Vagina (tissue), 2 donors: ENCODE measurements around the gene C3orf49.

Experiments
- CTCF ChIP-seq, 3 experiments: fragments of 450-650 bp in 2 of 3; fragments of 200-600 bp in 1 of 3; sonication (generic) in 1 of 3; IDR thresholded peaks; one replicate each; pipeline ENCODE4 v1.5.1; 2017 to 2019; ENCODE audit warnings: antibody characterized with exemption in 3 of 3, mild to moderate bottlenecking in 2 of 3, moderate library complexity in 2 of 3
- POLR2A ChIP-seq, 2 donors: fragments of 450-650 bp; IDR thresholded peaks; one replicate each; pipeline ENCODE4 v1.6.1; 2017; ENCODE audit warnings: antibody characterized with exemption in 2 of 2, mild to moderate bottlenecking in 2 of 2, moderate library complexity in 2 of 2
- POLR2AphosphoS5 ChIP-seq, 2 donors: sonication (generic); formaldehyde crosslinking; IDR thresholded peaks; one replicate each; pipeline ENCODE4 v1.9.0; 2017; ENCODE audit warnings: antibody characterized with exemption in 2 of 2, mild to moderate bottlenecking in 2 of 2, low read depth in 1 of 2; ENCODE audit not compliant: insufficient read depth in 1 of 2

GRCh38 chr3:63880653-63881052 is 61.6 kb downstream of the C3orf49 start:
- TF ChIP-seq POLR2A (IDR thresholded peaks at IDR 0.05): no peak
- no peak for TF ChIP-seq CTCF (IDR thresholded peaks at IDR 0.05)
- no peak for TF ChIP-seq POLR2AphosphoS5 (IDR thresholded peaks at IDR 0.05; ENCODE audit: insufficient read depth in 1 of 2, low read depth in 1 of 2)
